ENCODE results near the gene AP2A2.
"Not testable (repeated sequence)": the region's sequence is repeated elsewhere in the genome, so short reads cannot be mapped to it uniquely, and the experiment has no call there.

The AP2A2 gene

GRCh38 chr11:954392-955153 is 28.9 kb downstream of the AP2A2 start:
- no peak for DNase-seq (ENCODE audit: low read depth)

- no peak for DNase-seq (ENCODE audit: low read depth)
Measured at GRCh38 chr11:955154-956063, 29.7 kb downstream of the AP2A2 start.

- DNase-seq (ENCODE audit: low read depth): no peak
Measured at GRCh38 chr11:957212-957920, 31.7 kb downstream of the AP2A2 start.

- DNase-seq (ENCODE audit: low read depth): no peak
Measured at GRCh38 chr11:958101-958500, 32.4 kb downstream of the AP2A2 start.

- DNase-seq (ENCODE audit: low read depth): no peak
Measured at GRCh38 chr11:959027-959426, 33.4 kb downstream of the AP2A2 start.

- DNase-seq (ENCODE audit: low read depth): no peak
Measured at GRCh38 chr11:959608-960007, 33.9 kb downstream of the AP2A2 start.

- DNase-seq (ENCODE audit: low read depth): not testable (repeated sequence)
Measured at GRCh38 chr11:961310-961920, 35.7 kb downstream of the AP2A2 start.

GRCh38 chr11:961921-962320 is 36.3 kb downstream of the AP2A2 start:
- DNase-seq (ENCODE audit: low read depth): no peak

GRCh38 chr11:962688-963087 is 37.0 kb downstream of the AP2A2 start:
- no peak for DNase-seq (ENCODE audit: low read depth)

GRCh38 chr11:963852-964251 is 38.2 kb downstream of the AP2A2 start:
- DNase-seq (ENCODE audit: low read depth): no peak

GRCh38 chr11:965206-965775 is 39.6 kb downstream of the AP2A2 start:
- DNase-seq (ENCODE audit: low read depth): no peak

GRCh38 chr11:967995-968751 is 42.5 kb downstream of the AP2A2 start:
- no peak for DNase-seq (ENCODE audit: low read depth)

GRCh38 chr11:968822-969221 is 43.2 kb downstream of the AP2A2 start:
- DNase-seq (ENCODE audit: low read depth): no peak

GRCh38 chr11:969651-970205 is 44.1 kb downstream of the AP2A2 start:
- no peak for DNase-seq (ENCODE audit: low read depth)

- no peak for DNase-seq (ENCODE audit: low read depth)
Measured at GRCh38 chr11:970319-970871, 44.7 kb downstream of the AP2A2 start.

- DNase-seq (ENCODE audit: low read depth): no peak
Measured at GRCh38 chr11:971092-971690, 45.5 kb downstream of the AP2A2 start.

- DNase-seq (ENCODE audit: low read depth): no peak
Measured at GRCh38 chr11:971731-972365, 46.2 kb downstream of the AP2A2 start.

GRCh38 chr11:972523-973211 is 47.0 kb downstream of the AP2A2 start:
- no peak for DNase-seq (ENCODE audit: low read depth)

GRCh38 chr11:973237-973636 is 47.6 kb downstream of the AP2A2 start:
- DNase-seq (ENCODE audit: low read depth): no peak
